Left lung (tissue), 10 donors: ENCODE data around the gene SHMT2. TPM values are rescaled to one million over a fixed set of nuclear protein-coding genes. Genes with fewer than 3 reads are reported as not detected.

Experiments used
- ATAC-seq: fragments of 200-7000 bp; cut with Tn5 transposase; one replicate; pipeline ENCODE4 v1.9.1; 2020; ENCODE audit warnings: moderate library complexity
- DNase-seq, 4 donors: peaks; one replicate each; pipeline ENCODE4 v3.0.0-alpha.2; 2013 to 2020
- H3K27ac ChIP-seq, 2 donors: fragments of 200-600 bp; sonication (generic) in 1 of 2; one replicate each; pipeline versions ENCODE4 v1.5.0 to v1.8.0; 2020 to 2021
- H3K27me3 ChIP-seq, 2 donors: fragments of 200-600 bp; sonication (generic) in 1 of 2; one replicate each; pipeline versions ENCODE4 v1.5.0 to v1.8.0; 2020 to 2021
- H3K36me3 ChIP-seq, 2 donors: fragments of 200-600 bp; sonication (generic) in 1 of 2; one replicate each; pipeline versions ENCODE4 v1.5.0 to v1.8.0; 2020 to 2021
- H3K4me1 ChIP-seq, 2 donors: fragments of 200-600 bp; one replicate each; pipeline ENCODE4 v1.8.0; 2021
- H3K4me3 ChIP-seq, 2 donors: fragments of 200-600 bp; sonication (generic) in 1 of 2; one replicate each; pipeline versions ENCODE4 v1.5.0 to v1.8.0; 2020 to 2021; ENCODE audit warnings: mild to moderate bottlenecking in 1 of 2
- H3K9me3 ChIP-seq, 2 donors: fragments of 200-600 bp; sonication (generic) in 1 of 2; one replicate each; pipeline versions ENCODE4 v1.5.0 to v1.8.0; 2020 to 2021
- intact Hi-C, 2 donors: fragments of 100-400 bp; cut with DNase I; formaldehyde crosslinking; loops; one replicate each; pipeline versions ENCODE4 v1.11.2 to v1.14.2; 2022
- polyA plus RNA-seq, 6 donors: library from polyadenylated mRNA; unstranded; fragments of 120-200 nt; gene quantifications; one replicate each; pipeline ENCODE4 v1.2.1, GENCODE V29; 2013; ENCODE audit not compliant: insufficient read length in 6 of 6
- total RNA-seq, 2 donors: library from RNA; stranded (reverse); fragmentation: NEBNext Ultra II Directional; extraction: Animal tissue kit (Norgen Biotek cat#: 25700); gene quantifications; one replicate each; pipeline ENCODE4 v1.2.1, GENCODE V29; 2021
- TF ChIP-seq, protein P1 (sequence below), 2 donors: fragments of 200-600 bp; sonication (generic) in 1 of 2; IDR thresholded peaks; one replicate each; pipeline versions ENCODE4 v1.5.0 to v1.8.0; 2021; ENCODE audit warnings: antibody characterized with exemption in 2 of 2
- donor health status: DM: no; HTN: yes; CAD: no.
- donor health status: DM: no; HTN: no; CAD: no.

The SHMT2 gene
- total and polyA plus RNA-seq, 8 donors: 64.7 to 116 (median 75.6) TPM

DNA sequence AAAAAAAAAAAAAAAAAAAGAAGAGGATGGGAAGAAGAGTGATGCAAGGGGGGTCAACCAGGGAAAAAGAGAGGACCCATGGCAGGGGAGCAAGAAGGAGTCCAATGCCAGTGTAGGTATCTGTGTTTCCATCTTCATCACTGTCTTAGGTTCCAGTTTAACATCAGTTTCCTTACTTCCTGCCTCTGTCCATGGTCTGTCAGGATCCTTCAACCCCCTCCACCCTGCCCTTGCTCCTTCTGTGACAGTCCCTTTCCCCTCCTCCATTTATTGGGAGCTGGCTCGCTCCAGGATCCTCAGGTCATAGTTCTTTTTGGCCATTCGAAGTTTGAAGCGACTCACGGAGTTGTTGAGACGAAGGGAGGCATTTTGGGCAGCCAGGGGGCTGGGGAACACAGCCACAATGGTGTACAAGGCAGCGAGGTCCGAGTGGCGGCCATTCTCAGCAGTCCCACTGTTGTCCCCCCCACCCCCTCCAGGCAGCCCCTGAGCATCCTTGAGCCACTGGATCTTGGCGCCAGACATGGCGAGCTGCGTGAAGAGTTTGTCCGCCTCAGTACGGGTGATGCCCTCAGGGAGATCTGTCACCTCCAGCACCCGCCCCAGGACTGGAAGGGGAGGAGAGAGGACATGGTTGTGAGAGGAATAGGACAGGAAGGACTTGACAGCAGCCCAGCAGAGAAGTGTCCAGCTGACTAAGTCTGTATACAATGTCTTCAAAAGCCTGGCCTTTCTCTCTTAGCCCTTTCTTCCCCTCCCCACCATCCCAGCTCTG, 25.2 kb downstream of the SHMT2 start:
- Histone ChIP-seq H3K27ac (no peak overlapping the region), H3K4me3 (no peak overlapping the region), H3K36me3 (peaks cover 0 to 66% of the 10 kb centered on the region in 2 donors), H3K9me3 (no peaks in the 10 kb centered on the region), H3K4me1 (no peaks in the 10 kb centered on the region), H3K27me3 (no peaks in the 10 kb centered on the region)
- ATAC-seq: no peak
- no peak for DNase-seq
- TF ChIP-seq, protein P1, sequence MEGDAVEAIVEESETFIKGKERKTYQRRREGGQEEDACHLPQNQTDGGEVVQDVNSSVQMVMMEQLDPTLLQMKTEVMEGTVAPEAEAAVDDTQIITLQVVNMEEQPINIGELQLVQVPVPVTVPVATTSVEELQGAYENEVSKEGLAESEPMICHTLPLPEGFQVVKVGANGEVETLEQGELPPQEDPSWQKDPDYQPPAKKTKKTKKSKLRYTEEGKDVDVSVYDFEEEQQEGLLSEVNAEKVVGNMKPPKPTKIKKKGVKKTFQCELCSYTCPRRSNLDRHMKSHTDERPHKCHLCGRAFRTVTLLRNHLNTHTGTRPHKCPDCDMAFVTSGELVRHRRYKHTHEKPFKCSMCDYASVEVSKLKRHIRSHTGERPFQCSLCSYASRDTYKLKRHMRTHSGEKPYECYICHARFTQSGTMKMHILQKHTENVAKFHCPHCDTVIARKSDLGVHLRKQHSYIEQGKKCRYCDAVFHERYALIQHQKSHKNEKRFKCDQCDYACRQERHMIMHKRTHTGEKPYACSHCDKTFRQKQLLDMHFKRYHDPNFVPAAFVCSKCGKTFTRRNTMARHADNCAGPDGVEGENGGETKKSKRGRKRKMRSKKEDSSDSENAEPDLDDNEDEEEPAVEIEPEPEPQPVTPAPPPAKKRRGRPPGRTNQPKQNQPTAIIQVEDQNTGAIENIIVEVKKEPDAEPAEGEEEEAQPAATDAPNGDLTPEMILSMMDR (IDR thresholded peaks at IDR 0.05): no peak
- intact Hi-C loops: no loop called here

DNA sequence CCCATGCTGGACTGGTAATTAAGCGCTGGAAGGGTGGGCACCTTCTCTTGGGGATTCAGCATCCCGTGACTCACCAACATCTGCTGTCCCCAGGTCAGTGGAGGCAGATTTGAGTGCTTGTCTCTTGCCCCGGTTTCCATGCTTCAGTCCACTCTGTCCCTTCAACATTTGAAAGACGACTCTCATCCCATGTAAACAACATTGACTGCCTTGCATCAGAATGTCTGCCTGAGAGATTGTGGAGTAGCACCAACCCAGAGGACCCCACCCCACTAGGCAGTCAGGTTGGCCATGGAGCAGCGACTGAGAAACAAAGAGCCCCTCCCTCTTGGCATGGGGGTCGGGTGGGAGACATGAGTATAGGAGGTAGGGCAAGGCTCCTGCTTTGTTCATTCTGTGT, 26.4 kb downstream of the SHMT2 start:
- Histone ChIP-seq H3K9me3 (no peaks in the 10 kb centered on the region), H3K36me3 (peaks cover 0 to 79% of the 10 kb centered on the region in 2 donors), H3K4me3 (no peak overlapping the region), H3K4me1 (no peaks in the 10 kb centered on the region), H3K27me3 (no peaks in the 10 kb centered on the region), H3K27ac (no peak overlapping the region)
- DNase-seq (no peak), ATAC-seq (no peak)
- intact Hi-C loops: no loop called here
- TF ChIP-seq, protein P1 (IDR thresholded peaks at IDR 0.05): no peak

DNA sequence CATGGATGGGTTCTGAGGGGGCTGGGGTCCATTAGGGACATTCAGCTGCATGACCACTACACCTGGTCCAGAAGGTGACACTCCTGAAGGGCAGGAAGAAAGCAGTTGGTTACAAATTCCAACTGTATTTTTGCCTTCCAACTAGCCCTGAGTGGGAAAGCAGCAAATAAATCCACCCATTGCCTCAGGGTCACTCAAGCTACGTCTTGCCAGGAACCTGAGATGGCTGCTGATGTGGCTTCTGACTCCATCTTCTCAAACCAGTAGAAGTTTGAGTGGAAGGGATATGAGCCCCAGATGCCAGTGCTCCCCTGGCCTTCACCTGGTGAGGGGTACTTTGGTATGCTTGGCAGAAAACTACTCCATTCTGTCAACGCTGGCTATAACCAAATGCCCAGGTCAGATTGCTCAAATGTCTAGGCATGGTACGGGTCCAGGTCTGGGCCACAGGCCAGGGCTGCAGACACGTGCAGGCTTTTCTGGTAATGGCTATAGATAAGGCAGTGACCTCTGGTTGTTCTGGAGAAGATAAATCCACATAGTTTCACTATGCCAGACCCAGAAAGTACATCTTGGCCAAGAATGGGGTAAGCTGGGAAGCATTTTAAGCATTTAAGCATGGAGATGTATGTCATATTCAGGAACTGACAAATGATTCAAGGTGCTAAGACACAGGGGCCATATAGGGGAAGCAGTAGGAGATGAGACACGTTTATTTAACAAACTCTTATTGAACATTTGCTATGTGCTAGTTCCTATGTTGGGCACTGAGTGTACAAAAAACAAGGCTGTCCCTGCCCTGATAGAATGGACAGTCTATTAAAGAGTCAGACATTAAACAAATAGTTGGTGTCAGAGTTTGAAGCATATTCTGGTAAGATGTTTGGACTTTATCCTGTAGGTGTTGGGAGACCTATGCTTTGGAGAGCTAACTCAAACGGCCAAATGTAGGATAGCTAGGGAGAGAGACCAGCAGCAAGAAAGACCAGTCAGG, 29.8 kb downstream of the SHMT2 start:
- DNase-seq: no peak
- intact Hi-C loops: no loop called here
- Histone ChIP-seq H3K27me3 (no peaks in the 10 kb centered on the region), H3K9me3 (no peaks in the 10 kb centered on the region), H3K4me3 (no peak overlapping the region), H3K27ac (no peak overlapping the region), H3K36me3 (peaks cover 0 to 86% of the 10 kb centered on the region in 2 donors), H3K4me1 (peaks cover 0 to 4% of the 10 kb centered on the region in 2 donors)
- ATAC-seq: no peak
- TF ChIP-seq, protein P1 (IDR thresholded peaks at IDR 0.05): no peak

DNA sequence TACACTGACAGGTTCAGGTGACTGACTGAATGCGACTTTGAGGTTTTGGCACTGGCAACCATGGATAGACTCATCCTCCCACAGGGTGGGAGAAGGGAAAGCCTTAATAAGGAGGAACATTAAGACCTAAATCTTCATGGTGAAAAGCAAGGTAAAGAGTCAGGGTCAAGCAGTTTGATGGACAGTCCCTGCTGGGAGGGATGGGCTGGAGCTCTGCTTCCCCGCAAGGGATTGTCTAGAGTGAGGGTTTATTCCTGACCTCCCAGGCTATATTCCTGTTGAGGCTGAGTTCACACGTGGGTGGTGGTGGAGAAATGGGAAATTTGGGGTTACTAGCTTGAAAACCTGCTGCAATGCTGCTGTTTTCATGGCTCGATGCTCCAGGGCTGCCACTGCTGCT, 30.9 kb downstream of the SHMT2 start:
- peaks cover 0 to 4% of the 10 kb centered on the region in 2 donors for H3K4me1 ChIP-seq
- no peak for ATAC-seq
- no peak for DNase-seq
- H3K27me3 ChIP-seq: no peaks in the 10 kb centered on the region
- H3K4me3 ChIP-seq: no peak overlapping the region
- no peak overlapping the region for H3K27ac ChIP-seq
- TF ChIP-seq, protein P1 (IDR thresholded peaks at IDR 0.05): no peak
- no peaks in the 10 kb centered on the region for H3K9me3 ChIP-seq
- peaks cover 0 to 84% of the 10 kb centered on the region in 2 donors for H3K36me3 ChIP-seq
- intact Hi-C loops: loop anchor here in 1 of 2 donors (10.0 kb wide), 1 partner anchor 194 kb away; the partner anchor contains the start of genes GLI1 and INHBE
